Neural crest cell (in vitro differentiated cells): ENCODE results near the gene OTUD3. TPM values are rescaled to one million over a fixed set of nuclear protein-coding genes. Genes with fewer than 3 reads are reported as not detected.

ENCODE experiments used
- DNase-seq: peaks from one replicate; pipeline ENCODE4 v3.0.0; 2021; ENCODE audit warnings: low read depth, mixed read lengths, low spot score
- H3K27ac Mint-ChIP-seq: one replicate; pipeline ENCODE4 v1.8.0; 2021; ENCODE audit warnings: mild to moderate bottlenecking, mixed read lengths; ENCODE audit not compliant: unreplicated experiment
- H3K27me3 Mint-ChIP-seq: 2 replicates; pipeline ENCODE4 v1.8.0; 2021; ENCODE audit warnings: low read depth, mild to moderate bottlenecking, mixed read lengths
- H3K36me3 Mint-ChIP-seq: 2 replicates; pipeline ENCODE4 v1.8.0; 2021; ENCODE audit warnings: low read depth, mild to moderate bottlenecking, mixed read lengths
- H3K4me1 Mint-ChIP-seq: 2 replicates; pipeline ENCODE4 v1.8.0; 2021; ENCODE audit warnings: mixed read lengths
- H3K4me3 Mint-ChIP-seq: one replicate; pipeline ENCODE4 v1.8.0; 2021; ENCODE audit warnings: mild to moderate bottlenecking, mixed read lengths
- H3K9me3 Mint-ChIP-seq: 2 replicates; pipeline ENCODE4 v1.8.0; 2021; ENCODE audit warnings: mixed read lengths
- total RNA-seq: library from RNA; stranded (reverse); gene quantifications from 2 replicates; pipeline ENCODE4 v1.2.1, GENCODE V29; 2021
- TF ChIP-seq, protein P1 (sequence below): fragments of 200-600 bp; sonication (generic); conservative IDR thresholded peaks from 2 replicates; pipeline ENCODE4 v1.5.0; 2021; ENCODE audit warnings: antibody characterized with exemption, mild to moderate bottlenecking

OTUD3 gene
- total RNA-seq, 1 donor from 2014 or later: 23.3 TPM

DNA sequence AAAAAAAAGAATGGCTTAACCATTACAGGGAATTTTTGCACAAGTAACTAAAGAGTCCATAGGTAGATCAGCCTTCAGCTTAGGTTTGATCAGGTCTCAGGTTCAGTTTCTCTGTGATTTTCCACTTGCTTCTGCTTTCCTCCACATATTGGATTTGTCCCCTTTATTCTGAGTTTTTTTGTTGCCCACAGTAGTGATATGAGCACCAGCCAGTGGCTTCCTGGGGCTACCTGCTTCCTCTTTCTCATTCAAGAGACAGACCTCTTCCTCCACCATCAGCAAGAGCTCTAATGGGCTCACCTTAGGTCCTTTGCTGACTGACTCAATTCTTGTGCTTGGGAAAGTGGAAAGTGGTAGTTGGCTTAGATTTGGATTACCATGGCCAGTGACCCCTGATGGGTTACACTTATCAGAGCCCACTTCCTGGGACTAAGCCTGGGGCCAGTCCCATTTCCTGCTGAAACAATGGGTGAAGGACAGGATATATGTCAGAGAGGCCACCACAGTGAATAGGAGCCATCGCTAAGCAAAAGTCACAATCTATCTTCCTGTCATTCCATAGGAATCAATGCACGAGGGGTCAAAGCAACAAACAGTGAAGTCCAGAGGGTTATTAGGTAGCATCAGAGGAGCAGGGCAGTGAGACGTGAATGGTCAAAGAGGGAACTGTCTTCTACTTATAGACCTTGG lies 54.0 kb downstream of the OTUD3 start:
- TF ChIP-seq, protein P1, sequence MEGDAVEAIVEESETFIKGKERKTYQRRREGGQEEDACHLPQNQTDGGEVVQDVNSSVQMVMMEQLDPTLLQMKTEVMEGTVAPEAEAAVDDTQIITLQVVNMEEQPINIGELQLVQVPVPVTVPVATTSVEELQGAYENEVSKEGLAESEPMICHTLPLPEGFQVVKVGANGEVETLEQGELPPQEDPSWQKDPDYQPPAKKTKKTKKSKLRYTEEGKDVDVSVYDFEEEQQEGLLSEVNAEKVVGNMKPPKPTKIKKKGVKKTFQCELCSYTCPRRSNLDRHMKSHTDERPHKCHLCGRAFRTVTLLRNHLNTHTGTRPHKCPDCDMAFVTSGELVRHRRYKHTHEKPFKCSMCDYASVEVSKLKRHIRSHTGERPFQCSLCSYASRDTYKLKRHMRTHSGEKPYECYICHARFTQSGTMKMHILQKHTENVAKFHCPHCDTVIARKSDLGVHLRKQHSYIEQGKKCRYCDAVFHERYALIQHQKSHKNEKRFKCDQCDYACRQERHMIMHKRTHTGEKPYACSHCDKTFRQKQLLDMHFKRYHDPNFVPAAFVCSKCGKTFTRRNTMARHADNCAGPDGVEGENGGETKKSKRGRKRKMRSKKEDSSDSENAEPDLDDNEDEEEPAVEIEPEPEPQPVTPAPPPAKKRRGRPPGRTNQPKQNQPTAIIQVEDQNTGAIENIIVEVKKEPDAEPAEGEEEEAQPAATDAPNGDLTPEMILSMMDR: no peak
- Mint-ChIP-seq H3K27ac (no peak overlapping the region), H3K9me3 (peaks cover 11% of the 10 kb centered on the region), H3K36me3 (peaks cover 7% of the 10 kb centered on the region), H3K4me1 (peaks cover 16% of the 10 kb centered on the region), H3K27me3 (no peaks in the 10 kb centered on the region), H3K4me3 (no peak overlapping the region)
- no peak for DNase-seq

DNA sequence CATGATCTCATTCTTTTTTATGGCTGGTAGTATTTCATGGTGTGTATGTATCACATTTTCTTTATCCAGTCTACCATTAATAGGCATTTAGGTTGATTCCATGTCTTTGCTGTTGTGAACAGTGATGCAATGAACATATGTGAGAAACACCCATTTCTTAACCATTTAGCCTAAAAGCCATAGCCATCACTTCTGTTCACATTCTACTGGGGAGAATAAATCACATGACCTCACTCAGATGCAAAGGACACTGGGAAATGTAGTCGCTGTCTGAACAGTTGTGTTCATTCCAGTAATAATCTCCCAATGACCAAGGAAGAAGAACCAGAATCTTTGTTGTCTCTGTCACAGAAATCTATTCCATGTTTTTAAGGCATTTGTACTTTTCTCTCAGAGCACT lies 56.3 kb downstream of the OTUD3 start:
- no peaks in the 10 kb centered on the region for H3K27me3 Mint-ChIP-seq

DNA sequence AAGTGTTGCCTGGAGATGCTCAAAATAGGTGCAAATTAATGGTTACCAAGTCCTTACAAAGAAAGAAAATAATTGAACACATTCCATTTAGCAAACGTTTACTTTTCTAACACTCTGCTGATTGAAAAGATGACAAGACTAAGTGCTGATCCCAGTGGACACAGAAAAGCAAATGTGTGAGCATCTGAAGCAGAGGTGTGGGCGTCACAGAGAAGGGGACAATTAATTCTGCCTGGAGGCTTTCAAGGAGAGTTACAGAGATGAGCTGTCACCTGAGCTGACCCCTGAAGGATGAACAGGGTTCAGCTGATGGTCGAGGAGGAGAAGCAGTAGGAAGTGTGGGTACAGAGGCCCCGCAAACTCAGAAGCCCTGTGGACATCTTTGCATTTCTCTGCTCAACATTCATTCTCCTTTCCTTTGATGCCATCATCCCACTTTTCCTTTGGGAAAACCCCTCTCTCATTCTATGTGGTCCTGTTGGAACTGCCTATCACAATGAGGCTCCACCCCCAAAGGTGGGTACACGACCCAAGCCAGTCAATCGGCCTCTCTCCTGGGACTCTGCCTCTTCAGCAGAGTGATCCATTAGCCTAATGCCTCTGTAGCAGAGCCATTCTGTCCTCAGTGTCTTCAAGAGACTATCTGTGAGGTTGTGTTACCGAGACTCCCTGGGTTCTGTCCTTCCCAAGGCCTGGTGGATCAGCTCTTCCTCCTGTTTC lies 58.5 kb downstream of the OTUD3 start:
- Mint-ChIP-seq H3K4me3 (no peak overlapping the region), H3K9me3 (peaks cover 4% of the 10 kb centered on the region)
- TF ChIP-seq, protein P1: no peak

More for the DNA sequence above, 56.3 kb downstream of the OTUD3 start:
- Mint-ChIP-seq H3K9me3 (peaks cover 4% of the 10 kb centered on the region), H3K4me3 (no peak overlapping the region), H3K4me1 (peaks cover 21% of the 10 kb centered on the region), H3K27ac (no peak overlapping the region), H3K36me3 (peaks cover 3% of the 10 kb centered on the region)
- TF ChIP-seq, protein P1: no peak
- no peak for DNase-seq

DNA sequence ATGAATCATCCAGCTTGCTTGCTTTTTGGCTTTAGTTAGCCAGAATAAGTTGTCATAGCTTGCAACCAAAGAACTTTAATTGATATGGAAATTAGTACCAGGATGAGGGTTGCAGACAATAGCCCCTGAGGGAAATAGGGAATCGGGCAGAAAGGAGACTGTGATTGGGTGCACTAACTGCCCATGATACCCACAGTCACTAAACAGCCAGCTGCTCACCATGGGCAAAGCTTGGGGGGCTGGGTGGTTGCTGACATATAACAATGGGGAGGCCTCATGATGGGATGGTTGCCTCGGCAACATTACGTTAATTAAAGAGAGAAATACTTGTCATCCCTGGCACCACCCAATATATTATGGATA lies 59.0 kb downstream of the OTUD3 start:
- Mint-ChIP-seq H3K27ac (no peak overlapping the region), H3K27me3 (no peaks in the 10 kb centered on the region), H3K9me3 (peaks cover 4% of the 10 kb centered on the region), H3K36me3 (peaks cover 3% of the 10 kb centered on the region), H3K4me1 (peaks cover 20% of the 10 kb centered on the region), H3K4me3 (no peak overlapping the region)
- TF ChIP-seq, protein P1: no peak
- no peak for DNase-seq

More for the DNA sequence above, 58.5 kb downstream of the OTUD3 start:
- Mint-ChIP-seq H3K36me3 (peaks cover 3% of the 10 kb centered on the region), H3K27me3 (no peaks in the 10 kb centered on the region), H3K4me1 (peaks cover 21% of the 10 kb centered on the region), H3K27ac (no peak overlapping the region)
- DNase-seq: no peak

DNA sequence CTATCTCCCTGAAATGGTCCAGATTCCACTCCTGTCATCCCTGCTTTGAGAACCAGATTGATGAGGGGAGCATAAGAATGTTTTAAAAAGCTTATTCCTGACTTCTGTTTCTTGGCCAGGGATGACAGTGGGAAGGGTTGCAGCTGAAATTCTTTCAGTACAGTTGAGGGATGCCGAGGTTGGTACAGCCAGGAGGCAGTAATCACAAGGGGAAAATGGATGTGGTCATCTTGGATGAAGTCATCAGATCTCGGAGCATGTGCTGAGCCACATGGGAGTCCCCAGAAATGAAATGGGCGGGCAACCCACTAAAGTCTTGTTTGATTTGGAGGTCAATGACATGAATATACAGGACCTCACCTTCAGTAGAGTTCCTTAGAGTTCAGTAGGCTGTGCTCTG lies 59.9 kb downstream of the OTUD3 start:
- H3K27ac Mint-ChIP-seq: peak overlapping the region; percentile 62
- peaks cover 4% of the 10 kb centered on the region for H3K9me3 Mint-ChIP-seq
- H3K4me3 Mint-ChIP-seq: no peak overlapping the region
- no peak for DNase-seq
- H3K36me3 Mint-ChIP-seq: peaks cover 3% of the 10 kb centered on the region
- H3K4me1 Mint-ChIP-seq: peaks cover 18% of the 10 kb centered on the region
- TF ChIP-seq, protein P1: no peak
- no peaks in the 10 kb centered on the region for H3K27me3 Mint-ChIP-seq
